HEK293 (cell line): ENCODE data around the gene CFAP46.

Experiments
- CTCF ChIA-PET: fragments of 350-600 bp; formaldehyde crosslinking; extraction: SDS; loops from one replicate; lab custom pipeline; 2021; ENCODE audit warnings: antibody characterized with exemption; lab: Yijun Ruan, JAX
- POLR2A ChIA-PET: fragments of 300-600 bp; formaldehyde crosslinking; extraction: SDS; loops from one replicate; lab custom pipeline; 2020; ENCODE audit warnings: antibody characterized with exemption, inconsistent platforms; lab: Yijun Ruan, JAX
- H3K27ac ChIP-seq: fragments of 200-500 bp; sonication (Bioruptor generic); 2 replicates; pipeline ENCODE4 v1.5.1; 2014; ENCODE audit warnings: low read depth, low read length, control low read depth, inconsistent platforms; ENCODE audit errors: extremely low read depth
- H3K36me3 ChIP-seq, 2 experiments: fragments of 200-500 bp in 1 of 2; sonication (Bioruptor generic) in 1 of 2; 1 replicate in 1 of 2; 2 replicates in 1 of 2; pipeline ENCODE4 v1.5.1; 2014 to 2017; ENCODE audit warnings: inconsistent platforms in 2 of 2, low read length in 2 of 2; ENCODE audit not compliant: control insufficient read depth in 2 of 2, insufficient read depth in 1 of 2
- H3K4me1 ChIP-seq: fragments of 200-500 bp; sonication (Bioruptor generic); 2 replicates; pipeline ENCODE4 v1.5.1; 2014; ENCODE audit warnings: mild to moderate bottlenecking, low read length, inconsistent platforms; ENCODE audit not compliant: control insufficient read depth, insufficient read depth
- H3K4me3 ChIP-seq: 2 replicates; pipeline ENCODE4 v1.5.1; 2011; ENCODE audit warnings: low read depth, mild to moderate bottlenecking, control low read depth, low read length, moderate library complexity
- H3K9me3 ChIP-seq: fragments of 200-500 bp; sonication (Bioruptor generic); 2 replicates; pipeline ENCODE4 v1.5.1; 2014; ENCODE audit warnings: low read depth, low read length, inconsistent platforms; ENCODE audit not compliant: control insufficient read depth, insufficient read depth
- GLI4 ChIP-seq: fragments of 450-650 bp; formaldehyde crosslinking; IDR thresholded peaks from 2 replicates; pipeline ENCODE4 v1.5.1; 2016; ENCODE audit warnings: missing biosample characterization, missing genetic modification characterization
- PRDM1 ChIP-seq: fragments of 450-650 bp; formaldehyde crosslinking; IDR thresholded peaks from 2 replicates; pipeline ENCODE4; 2016; ENCODE audit warnings: missing biosample characterization, missing genetic modification characterization
- ZBTB20 ChIP-seq: fragments of 450-650 bp; formaldehyde crosslinking; IDR thresholded peaks from 2 replicates; pipeline ENCODE4 v1.5.1; 2016; ENCODE audit warnings: missing biosample characterization, missing genetic modification characterization
- ZBTB48 ChIP-seq: fragments of 450-650 bp; formaldehyde crosslinking; IDR thresholded peaks from 2 replicates; pipeline ENCODE4 v1.5.1; 2016; ENCODE audit warnings: missing biosample characterization, missing genetic modification characterization
- ZFHX2 ChIP-seq: fragments of 450-650 bp; formaldehyde crosslinking; conservative IDR thresholded peaks from 2 replicates; pipeline ENCODE4 v1.5.1; 2016; ENCODE audit warnings: missing biosample characterization, missing genetic modification characterization
- ZNF138 ChIP-seq: fragments of 450-650 bp; formaldehyde crosslinking; IDR thresholded peaks from 2 replicates; pipeline ENCODE4 v1.5.1; 2016; ENCODE audit warnings: missing biosample characterization, missing genetic modification characterization, borderline replicate concordance
- ZNF140 ChIP-seq: fragments of 450-650 bp; formaldehyde crosslinking; IDR thresholded peaks from 2 replicates; pipeline ENCODE4 v1.5.1; 2016; ENCODE audit warnings: missing biosample characterization, missing genetic modification characterization
- ZNF19 ChIP-seq: fragments of 450-650 bp; formaldehyde crosslinking; IDR thresholded peaks from 2 replicates; pipeline ENCODE4; 2016; ENCODE audit warnings: missing biosample characterization, missing genetic modification characterization, low read depth
- ZNF223 ChIP-seq: fragments of 450-650 bp; formaldehyde crosslinking; IDR thresholded peaks from 2 replicates; pipeline ENCODE4 v1.5.1; 2016; ENCODE audit warnings: missing biosample characterization, missing genetic modification characterization
- ZNF274 ChIP-seq, 2 experiments: fragments of 200-500 bp in 1 of 2; fragments of 450-650 bp in 1 of 2; sonication (Bioruptor generic) in 1 of 2; formaldehyde crosslinking in 1 of 2; IDR thresholded peaks; 2 replicates each; pipeline versions ENCODE4 v1.5.1 to v1.6.1; 2014 to 2016; ENCODE audit warnings: borderline replicate concordance in 1 of 2, inconsistent platforms in 1 of 2, low read length in 1 of 2, missing biosample characterization in 1 of 2, missing genetic modification characterization in 1 of 2
- ZNF324 ChIP-seq: fragments of 450-650 bp; formaldehyde crosslinking; IDR thresholded peaks from 2 replicates; pipeline ENCODE4 v1.5.1; 2016; ENCODE audit warnings: missing biosample characterization, missing genetic modification characterization
- ZNF350 ChIP-seq: fragments of 450-650 bp; formaldehyde crosslinking; IDR thresholded peaks from 2 replicates; pipeline ENCODE4 v1.5.0; 2017; ENCODE audit warnings: missing biosample characterization, mild to moderate bottlenecking, missing genetic modification characterization
- ZNF426 ChIP-seq: fragments of 450-650 bp; formaldehyde crosslinking; IDR thresholded peaks from 2 replicates; pipeline ENCODE4 v1.5.1; 2017; ENCODE audit warnings: missing biosample characterization, missing genetic modification characterization, mild to moderate bottlenecking, inconsistent platforms, moderate library complexity
- ZNF433 ChIP-seq: fragments of 450-650 bp; formaldehyde crosslinking; IDR thresholded peaks from 2 replicates; pipeline ENCODE4 v1.5.1; 2016; ENCODE audit warnings: missing biosample characterization, missing genetic modification characterization, low read depth
- ZNF510 ChIP-seq: fragments of 450-650 bp; formaldehyde crosslinking; IDR thresholded peaks from 2 replicates; pipeline ENCODE4 v1.5.1; 2018; ENCODE audit warnings: mild to moderate bottlenecking, missing genetic modification characterization, missing biosample characterization; ENCODE audit not compliant: insufficient replicate concordance
- ZNF529 ChIP-seq: fragments of 450-650 bp; formaldehyde crosslinking; IDR thresholded peaks from 2 replicates; pipeline ENCODE4 v1.5.1; 2017; ENCODE audit warnings: missing genetic modification characterization, missing biosample characterization; ENCODE audit not compliant: insufficient replicate concordance
- ZNF580 ChIP-seq: fragments of 450-650 bp; formaldehyde crosslinking; IDR thresholded peaks from 2 replicates; pipeline ENCODE4 v1.5.1; 2016; ENCODE audit warnings: missing biosample characterization, missing genetic modification characterization
- ZNF624 ChIP-seq: fragments of 450-650 bp; formaldehyde crosslinking; IDR thresholded peaks from 2 replicates; pipeline ENCODE4 v1.5.1; 2017; ENCODE audit warnings: missing biosample characterization, missing genetic modification characterization
- ZNF658 ChIP-seq: fragments of 450-650 bp; formaldehyde crosslinking; IDR thresholded peaks from 2 replicates; pipeline ENCODE4; 2016; ENCODE audit warnings: missing biosample characterization, missing genetic modification characterization
- ZNF660 ChIP-seq: fragments of 450-650 bp; IDR thresholded peaks from 2 replicates; pipeline ENCODE4 v1.5.1; 2018; ENCODE audit warnings: missing biosample characterization, mild to moderate bottlenecking, missing genetic modification characterization
- ZNF670 ChIP-seq: fragments of 450-650 bp; formaldehyde crosslinking; IDR thresholded peaks from 2 replicates; pipeline ENCODE4 v1.5.1; 2016; ENCODE audit warnings: missing biosample characterization, missing genetic modification characterization, low read depth
- ZNF704 ChIP-seq: fragments of 450-650 bp; formaldehyde crosslinking; IDR thresholded peaks from 2 replicates; pipeline ENCODE4 v1.5.1; 2016; ENCODE audit warnings: missing biosample characterization, missing genetic modification characterization
- ZSCAN16 ChIP-seq: fragments of 450-650 bp; formaldehyde crosslinking; IDR thresholded peaks from 2 replicates; pipeline ENCODE4 v1.5.1; 2016; ENCODE audit warnings: missing biosample characterization, missing genetic modification characterization
- ZSCAN18 ChIP-seq: fragments of 450-650 bp; formaldehyde crosslinking; IDR thresholded peaks from 2 replicates; pipeline ENCODE4 v1.5.1; 2016; ENCODE audit warnings: missing biosample characterization, missing genetic modification characterization
- TF ChIP-seq, protein P1 (sequence below): fragments of 450-650 bp; formaldehyde crosslinking; IDR thresholded peaks from 2 replicates; pipeline ENCODE4 v1.5.1; 2016; ENCODE audit warnings: missing biosample characterization, missing genetic modification characterization
- TF ChIP-seq, protein P2 (sequence below): fragments of 450-650 bp; formaldehyde crosslinking; IDR thresholded peaks from 2 replicates; pipeline ENCODE4 v1.5.1; 2016; ENCODE audit warnings: missing biosample characterization, missing genetic modification characterization
- TF ChIP-seq, protein P3 (sequence below): fragments of 450-650 bp; formaldehyde crosslinking; IDR thresholded peaks from 2 replicates; pipeline ENCODE4; 2016; ENCODE audit warnings: missing biosample characterization, missing genetic modification characterization
- TF ChIP-seq, protein P4 (sequence below): fragments of 450-650 bp; formaldehyde crosslinking; IDR thresholded peaks from 2 replicates; pipeline ENCODE4 v1.5.1; 2016; ENCODE audit warnings: missing biosample characterization, missing genetic modification characterization

Gene CFAP46

DNA sequence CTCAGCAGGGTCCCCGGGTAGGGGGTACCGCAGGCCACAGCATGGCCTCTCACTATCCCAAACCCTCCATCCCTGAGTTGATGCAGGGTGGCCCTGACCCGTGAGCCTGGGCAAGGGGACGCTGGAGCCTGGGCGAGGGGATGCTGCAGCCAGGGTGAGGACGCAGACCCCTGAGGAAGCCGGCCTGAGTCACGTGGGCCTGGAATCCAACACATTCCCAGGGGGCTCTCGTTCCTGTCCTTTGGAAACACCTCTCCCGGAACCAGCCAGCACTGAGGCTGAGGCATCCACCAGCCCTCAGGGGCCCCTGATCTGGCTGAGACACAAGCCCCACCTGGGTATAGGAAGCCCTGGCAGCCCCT is 95.0 kb downstream of the CFAP46 start (continued):
- TF ChIP-seq ZNF274 (IDR thresholded peaks at IDR 0.05; ENCODE audit: low read length) (no peak), ZNF274 (tag by site-specific recombination; IDR thresholded peaks at IDR 0.05; ENCODE audit: borderline replicate concordance) (no peak), ZSCAN16 (tag by site-specific recombination) (no peak), ZNF670 (tag by site-specific recombination) (no peak), ZBTB20 (tag by site-specific recombination) (no peak), ZNF658 (tag by site-specific recombination) (no peak), ZNF580 (tag by site-specific recombination) (no peak), ZNF433 (no peak), ZNF138 (tag by site-specific recombination) (no peak), ZNF223 (no peak)
- TF ChIP-seq, all 188 proteins: peak for 0

GRCh38 chr10:132846631-132847415 is 95.5 kb downstream of the CFAP46 start:
- CTCF ChIA-PET: no interaction called here
- H3K27ac ChIP-seq: no peak overlapping the region
- no peaks in the 10 kb centered on the region for H3K9me3 ChIP-seq
- no peaks in the 10 kb centered on the region for H3K4me1 ChIP-seq
- TF ChIP-seq ZNF529 (no peak), ZNF324 (tag by site-specific recombination) (no peak), ZNF510 (tag by site-specific recombination) (no peak), ZNF426 (tag by site-specific recombination) (no peak), ZNF660 (no peak), ZBTB48 (tag by site-specific recombination) (no peak), ZNF704 (tag by site-specific recombination) (no peak), ZSCAN18 (tag by site-specific recombination) (no peak), ZFHX2 (tag by site-specific recombination) (no peak), ZNF350 (tag by site-specific recombination) (no peak), ZNF624 (tag by site-specific recombination) (no peak), ZNF19 (tag by site-specific recombination) (no peak), PRDM1 (tag by site-specific recombination) (no peak), GLI4 (tag by site-specific recombination) (no peak), ZNF140 (no peak)
- TF ChIP-seq, protein P1, sequence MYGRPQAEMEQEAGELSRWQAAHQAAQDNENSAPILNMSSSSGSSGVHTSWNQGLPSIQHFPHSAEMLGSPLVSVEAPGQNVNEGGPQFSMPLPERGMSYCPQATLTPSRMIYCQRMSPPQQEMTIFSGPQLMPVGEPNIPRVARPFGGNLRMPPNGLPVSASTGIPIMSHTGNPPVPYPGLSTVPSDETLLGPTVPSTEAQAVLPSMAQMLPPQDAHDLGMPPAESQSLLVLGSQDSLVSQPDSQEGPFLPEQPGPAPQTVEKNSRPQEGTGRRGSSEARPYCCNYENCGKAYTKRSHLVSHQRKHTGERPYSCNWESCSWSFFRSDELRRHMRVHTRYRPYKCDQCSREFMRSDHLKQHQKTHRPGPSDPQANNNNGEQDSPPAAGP (tag by site-specific recombination): no peak
- TF ChIP-seq, protein P2, sequence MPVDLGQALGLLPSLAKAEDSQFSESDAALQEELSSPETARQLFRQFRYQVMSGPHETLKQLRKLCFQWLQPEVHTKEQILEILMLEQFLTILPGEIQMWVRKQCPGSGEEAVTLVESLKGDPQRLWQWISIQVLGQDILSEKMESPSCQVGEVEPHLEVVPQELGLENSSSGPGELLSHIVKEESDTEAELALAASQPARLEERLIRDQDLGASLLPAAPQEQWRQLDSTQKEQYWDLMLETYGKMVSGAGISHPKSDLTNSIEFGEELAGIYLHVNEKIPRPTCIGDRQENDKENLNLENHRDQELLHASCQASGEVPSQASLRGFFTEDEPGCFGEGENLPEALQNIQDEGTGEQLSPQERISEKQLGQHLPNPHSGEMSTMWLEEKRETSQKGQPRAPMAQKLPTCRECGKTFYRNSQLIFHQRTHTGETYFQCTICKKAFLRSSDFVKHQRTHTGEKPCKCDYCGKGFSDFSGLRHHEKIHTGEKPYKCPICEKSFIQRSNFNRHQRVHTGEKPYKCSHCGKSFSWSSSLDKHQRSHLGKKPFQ (tag by site-specific recombination): no peak
- TF ChIP-seq, protein P3, sequence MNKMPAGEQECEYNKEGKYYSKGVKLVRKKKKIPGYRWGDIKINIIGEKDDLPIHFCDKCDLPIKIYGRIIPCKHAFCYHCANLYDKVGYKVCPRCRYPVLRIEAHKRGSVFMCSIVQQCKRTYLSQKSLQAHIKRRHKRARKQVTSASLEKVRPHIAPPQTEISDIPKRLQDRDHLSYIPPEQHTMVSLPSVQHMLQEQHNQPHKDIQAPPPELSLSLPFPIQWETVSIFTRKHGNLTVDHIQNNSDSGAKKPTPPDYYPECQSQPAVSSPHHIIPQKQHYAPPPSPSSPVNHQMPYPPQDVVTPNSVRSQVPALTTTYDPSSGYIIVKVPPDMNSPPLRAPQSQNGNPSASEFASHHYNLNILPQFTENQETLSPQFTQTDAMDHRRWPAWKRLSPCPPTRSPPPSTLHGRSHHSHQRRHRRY (tag by site-specific recombination): no peak
- TF ChIP-seq, protein P4, sequence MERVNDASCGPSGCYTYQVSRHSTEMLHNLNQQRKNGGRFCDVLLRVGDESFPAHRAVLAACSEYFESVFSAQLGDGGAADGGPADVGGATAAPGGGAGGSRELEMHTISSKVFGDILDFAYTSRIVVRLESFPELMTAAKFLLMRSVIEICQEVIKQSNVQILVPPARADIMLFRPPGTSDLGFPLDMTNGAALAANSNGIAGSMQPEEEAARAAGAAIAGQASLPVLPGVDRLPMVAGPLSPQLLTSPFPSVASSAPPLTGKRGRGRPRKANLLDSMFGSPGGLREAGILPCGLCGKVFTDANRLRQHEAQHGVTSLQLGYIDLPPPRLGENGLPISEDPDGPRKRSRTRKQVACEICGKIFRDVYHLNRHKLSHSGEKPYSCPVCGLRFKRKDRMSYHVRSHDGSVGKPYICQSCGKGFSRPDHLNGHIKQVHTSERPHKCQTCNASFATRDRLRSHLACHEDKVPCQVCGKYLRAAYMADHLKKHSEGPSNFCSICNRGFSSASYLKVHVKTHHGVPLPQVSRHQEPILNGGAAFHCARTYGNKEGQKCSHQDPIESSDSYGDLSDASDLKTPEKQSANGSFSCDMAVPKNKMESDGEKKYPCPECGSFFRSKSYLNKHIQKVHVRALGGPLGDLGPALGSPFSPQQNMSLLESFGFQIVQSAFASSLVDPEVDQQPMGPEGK (tag by site-specific recombination): no peak
- no peak overlapping the region for H3K4me3 ChIP-seq
- no peaks in the 10 kb centered on the region for H3K36me3 ChIP-seq
- POLR2A ChIA-PET: no interaction called here
